DOHH2 (cell line): Measurements from ENCODE around the gene RBFOX2.

Experiments
- CTCF ChIP-seq: fragments of 200-600 bp; sonication (generic); IDR thresholded peaks from one replicate; pipeline ENCODE4 v1.5.1; 2014; ENCODE audit warnings: antibody characterized with exemption, mild to moderate bottlenecking, low read depth, low read length; ENCODE audit not compliant: poor library complexity, severe bottlenecking
- EZH2phosphoT487 ChIP-seq: fragments of 200-600 bp; sonication (generic); IDR thresholded peaks from 2 replicates; pipeline ENCODE4 v1.6.1; 2017; ENCODE audit warnings: borderline replicate concordance, mild to moderate bottlenecking, antibody characterized with exemption, low read length, moderate library complexity, mixed read lengths

GRCh38 chr22:35860837-35861236, 167.8 kb downstream of the RBFOX2 start:
- TF ChIP-seq EZH2phosphoT487 (no peak), CTCF (no peak)
